ENCODE results near the gene ZNF135.

ZNF135 gene

DNA sequence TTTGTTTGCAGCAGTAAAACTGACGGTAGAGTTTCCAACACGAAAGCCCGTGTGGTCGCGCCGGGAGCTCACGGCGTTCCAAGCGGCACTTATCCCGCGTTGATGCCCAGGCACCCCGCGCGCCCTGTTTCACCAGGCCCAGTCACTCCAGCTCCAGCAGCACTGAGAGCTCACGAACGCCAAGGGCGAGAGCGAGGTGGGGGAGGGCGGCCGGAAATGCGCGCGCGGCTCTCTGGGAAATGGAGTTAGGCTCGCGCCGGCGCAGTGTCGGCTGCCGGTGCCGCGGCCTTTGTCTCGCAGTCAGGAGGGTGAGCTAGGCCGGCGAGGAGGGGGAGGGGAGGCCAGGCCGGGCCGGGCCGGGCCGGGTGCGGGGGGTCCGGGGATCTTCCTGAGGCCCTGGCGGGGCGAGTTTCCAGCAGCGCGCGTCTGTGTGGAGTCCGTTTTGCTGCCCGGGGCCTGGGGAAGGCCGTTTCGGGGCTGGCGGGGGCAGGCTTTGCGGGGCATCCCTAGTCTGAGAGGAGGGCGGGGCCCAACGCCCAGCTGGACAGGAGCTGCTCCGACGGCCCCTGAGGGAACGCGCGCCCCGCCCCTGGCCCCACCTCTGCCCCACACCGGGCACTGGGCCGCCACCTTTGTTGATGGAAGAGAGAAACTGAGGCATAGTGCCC, at the start of gene ZNF135:
Gene ZNF135 (plus strand): TSS at position 280 of the 668 bp plus-strand sequence. CDS start 721 bp downstream, outside the sequence.
- Histone ChIP-seq H3K4me3 (peak within 1 kb of the TSS; percentile 26 to 63 (median 51)), H3K27ac (peak within 1 kb of the TSS in 20 of 21 experiments; percentile 47 to 94 (median 88))

DNA sequence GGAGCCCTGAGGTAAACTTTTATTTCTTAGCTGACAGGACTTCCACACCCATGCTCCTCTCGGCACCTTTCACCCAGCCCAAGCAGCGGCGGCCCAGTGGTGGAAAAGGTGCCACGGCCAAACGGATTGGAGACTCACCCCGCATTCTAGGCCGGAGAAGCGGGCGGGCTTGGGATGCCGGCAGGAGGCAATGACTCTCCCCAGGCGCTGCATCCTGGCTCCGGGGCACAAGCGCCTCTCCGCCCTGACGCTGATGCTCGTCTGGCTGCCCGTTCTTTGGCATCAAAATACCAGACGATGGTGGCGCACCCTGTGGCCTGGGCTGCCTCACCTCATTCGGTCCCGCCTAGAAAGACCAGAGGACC, 49.8 kb upstream of the ZNF135 start:
- Histone ChIP-seq H3K4me3 (peak overlapping the region in 4 of 7 experiments; percentile 25 to 40 (median 40)), H3K27ac (peak overlapping the region in 6 of 21 experiments; percentile 4 to 79 (median 54))

DNA sequence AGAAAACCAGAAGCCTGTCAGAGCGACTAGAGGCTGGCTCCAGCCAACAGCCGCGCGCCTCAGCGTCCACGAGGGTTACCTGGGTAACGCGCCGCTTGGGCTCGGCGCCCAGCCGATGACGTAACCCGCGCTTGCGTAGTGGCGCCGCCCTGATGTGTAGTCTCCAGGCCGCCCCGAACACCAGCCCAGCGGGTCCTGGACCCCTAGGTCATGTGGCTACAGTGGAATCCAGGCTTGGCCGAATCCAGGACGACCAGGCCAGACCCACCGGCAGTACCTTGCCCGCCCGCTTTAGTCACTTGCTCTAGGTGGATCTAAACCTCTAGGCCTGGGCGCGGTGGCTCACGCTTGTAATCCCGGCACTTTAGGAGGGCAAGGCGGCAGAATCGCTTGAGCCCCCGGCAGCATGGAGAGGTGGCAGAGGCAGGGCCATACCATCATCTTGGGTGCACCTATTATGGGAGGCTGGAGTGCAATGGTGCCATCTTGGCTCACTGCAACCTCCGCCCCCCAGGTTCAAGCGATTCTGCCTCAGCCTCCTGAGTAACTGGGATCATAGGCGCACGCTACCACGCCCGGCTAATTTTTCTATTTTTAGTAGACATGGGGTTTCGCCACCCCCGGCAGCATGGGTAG, 49.3 kb upstream of the ZNF135 start:
- Histone ChIP-seq H3K4me3 (peak overlapping the region in 5 of 7 experiments; percentile 25 to 40 (median 39)), H3K27ac (peak overlapping the region in 11 of 21 experiments; percentile 4 to 79 (median 51))

GRCh38 chr19:58010507-58010906, 48.6 kb upstream of the ZNF135 start:
- peak overlapping the region in 2 of 7 experiments; percentile 39 to 40 for H3K4me3 ChIP-seq
- H3K27ac ChIP-seq, result peak overlapping the region in 1 of 21 experiments; percentile 79

DNA sequence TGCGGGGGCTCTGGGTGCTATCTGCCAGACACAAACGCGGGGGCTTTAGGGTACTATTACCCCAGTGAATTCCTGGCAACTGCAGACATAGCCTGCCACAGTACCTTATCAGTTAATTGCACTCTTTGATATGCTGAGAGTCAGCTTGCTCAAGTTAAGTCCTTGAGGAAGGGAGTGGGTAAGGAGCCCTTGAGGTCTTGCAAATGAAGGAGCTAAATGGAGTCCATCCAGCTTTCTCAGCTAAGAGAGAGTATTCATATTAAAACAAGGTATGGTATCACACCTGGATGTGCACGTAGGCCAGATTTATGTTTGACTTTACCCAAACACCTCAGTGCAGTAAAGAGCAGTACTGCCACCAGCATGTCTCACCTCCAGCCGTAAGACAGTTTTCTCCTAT, 44.9 kb upstream of the ZNF135 start:
- Histone ChIP-seq H3K4me3 (no peak overlapping the region), H3K27ac (no peak overlapping the region)

DNA sequence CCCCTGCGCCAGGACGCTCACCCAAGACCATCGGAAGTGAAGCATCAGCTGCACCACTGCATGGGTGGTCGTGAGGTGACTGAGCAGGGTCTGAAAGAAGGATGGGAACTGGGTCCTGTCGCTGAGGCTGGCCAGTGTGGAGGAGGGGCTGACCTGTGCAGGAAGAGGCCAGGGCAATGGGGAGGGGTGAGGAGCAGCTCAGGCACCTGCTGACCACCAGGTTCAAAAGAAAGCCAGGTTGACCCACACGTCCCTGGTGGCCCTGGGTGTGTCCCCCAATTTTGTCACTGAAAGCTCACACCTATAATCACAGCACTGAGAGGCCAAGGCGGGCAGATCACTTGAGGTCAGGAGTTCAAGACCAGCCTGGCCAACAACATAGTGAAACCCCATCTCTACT, 39.0 kb upstream of the ZNF135 start:
- H3K27ac ChIP-seq, result no peak overlapping the region
- no peak overlapping the region for H3K4me3 ChIP-seq

DNA sequence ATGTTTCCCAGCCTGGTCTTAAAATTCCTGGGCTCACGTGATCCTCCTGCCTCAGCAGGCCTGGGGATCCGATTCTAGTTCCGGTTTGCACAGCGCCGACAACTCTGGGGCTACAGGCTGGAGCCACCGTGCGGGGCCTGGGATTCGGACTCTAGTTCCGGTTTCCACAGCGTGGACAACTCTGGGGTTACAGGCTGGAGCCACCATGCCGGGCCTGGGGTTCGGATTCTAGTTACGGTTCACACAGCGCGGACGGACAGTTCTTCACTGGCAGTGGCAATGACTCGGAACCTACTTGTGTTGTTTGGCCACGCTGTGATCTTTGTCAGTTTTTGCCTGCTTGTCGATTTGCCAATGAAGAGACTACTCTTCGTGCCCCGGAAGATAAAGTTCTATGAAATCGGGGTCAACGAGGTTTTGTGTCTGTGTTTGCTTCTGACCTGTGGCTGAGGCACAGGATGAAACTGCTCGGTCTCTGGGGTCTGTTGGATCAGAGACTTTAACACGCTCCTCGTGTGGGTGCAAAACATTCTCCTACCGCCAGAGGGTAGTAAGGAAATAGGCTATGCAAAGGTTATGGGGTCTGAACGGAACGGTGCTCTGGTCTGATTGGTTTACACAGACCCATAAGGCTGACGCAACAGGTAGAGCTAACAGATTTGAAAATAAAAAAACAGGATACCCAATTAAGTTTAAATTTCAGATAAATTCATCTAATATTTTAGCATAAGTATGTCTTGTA, 37.4 kb upstream of the ZNF135 start:
- Histone ChIP-seq H3K27ac (no peak overlapping the region), H3K4me3 (no peak overlapping the region)

- H3K27ac ChIP-seq, result no peak overlapping the region
- no peak overlapping the region for H3K4me3 ChIP-seq
Measured at GRCh38 chr19:58022283-58022660, 36.8 kb upstream of the ZNF135 start.

DNA sequence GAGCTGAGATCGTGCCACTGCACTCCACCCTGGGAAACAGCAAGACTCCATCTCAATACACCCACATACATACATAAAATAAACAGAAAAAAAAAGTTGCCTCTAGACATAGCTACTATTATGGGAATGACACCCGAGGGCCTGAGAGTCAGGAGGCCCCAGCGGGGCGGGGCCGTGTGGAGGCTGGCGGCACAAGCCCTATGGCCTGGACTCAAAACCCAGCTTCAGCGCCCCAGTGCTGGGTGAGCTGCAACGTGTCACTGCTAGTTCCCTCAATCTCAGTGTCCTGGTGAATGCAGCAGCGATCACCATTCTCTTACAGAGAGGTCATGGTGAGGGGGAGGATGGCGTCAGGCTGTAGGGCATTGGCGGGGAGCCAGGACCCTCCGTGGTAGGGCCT, 34.4 kb upstream of the ZNF135 start:
- Histone ChIP-seq H3K4me3 (no peak overlapping the region), H3K27ac (no peak overlapping the region)

DNA sequence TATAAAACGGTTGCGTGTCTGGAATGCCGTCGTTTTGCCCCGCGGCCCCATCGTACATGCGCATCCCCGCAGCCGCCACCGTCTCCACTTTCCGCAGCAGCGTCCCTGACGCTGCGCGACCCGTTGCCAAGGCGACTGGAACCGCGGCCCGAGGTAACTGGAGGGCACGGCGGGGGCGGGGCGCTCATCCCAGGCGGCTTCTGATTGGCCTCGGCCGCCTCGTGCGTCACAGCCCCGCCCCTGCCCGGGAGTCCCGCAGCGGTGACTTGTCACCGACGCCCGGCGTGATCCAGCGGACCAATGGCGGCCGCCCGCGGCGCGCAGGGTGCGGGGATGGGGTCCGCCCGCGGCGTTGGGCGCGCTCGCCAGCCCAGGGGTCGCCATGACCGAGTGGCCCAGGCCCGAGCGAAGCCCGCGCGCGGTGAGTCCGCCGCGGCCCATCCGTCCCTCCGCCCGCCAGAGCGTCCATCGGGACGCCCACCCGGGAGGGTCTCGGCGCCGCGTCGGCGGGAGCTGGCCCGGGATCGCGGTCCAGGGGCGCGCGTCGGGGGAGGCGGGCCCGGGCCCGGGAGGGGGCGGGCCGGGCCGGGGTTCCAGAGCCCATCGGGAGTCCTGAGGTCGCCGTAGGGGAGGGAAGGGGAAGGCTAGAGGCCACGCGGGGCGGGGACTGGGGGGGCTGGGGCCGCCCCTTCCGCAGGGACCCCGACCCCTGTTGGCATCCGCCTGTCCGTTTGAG, 25.2 kb upstream of the ZNF135 start, which contains the start of gene ZSCAN1:
Gene ZSCAN1 (plus strand): TSS at position 285 of the 736 bp plus-strand sequence. CDS start 3,812 bp downstream, outside the sequence.
- peak within 1 kb of the TSS in 1 of 21 experiments; percentile 60 for H3K27ac ChIP-seq
- peak within 1 kb of the TSS in 4 of 7 experiments; percentile 1 to 38 (median 24) for H3K4me3 ChIP-seq

DNA sequence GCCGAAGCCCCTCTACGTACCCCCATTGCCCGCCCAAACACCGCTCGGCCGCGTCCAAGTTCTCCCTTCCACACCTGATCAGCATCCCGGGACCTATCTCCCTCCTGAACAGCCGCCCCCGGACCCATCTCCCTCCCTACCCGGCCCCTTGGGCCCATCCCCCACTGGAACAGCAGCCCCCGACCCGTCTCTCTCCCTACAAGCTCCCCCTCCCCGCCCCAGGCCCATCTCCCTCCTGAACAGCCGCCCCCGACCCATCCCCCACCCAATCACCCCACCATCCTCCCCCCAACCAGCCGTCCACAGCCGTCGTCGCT, 24.6 kb upstream of the ZNF135 start:
- peak overlapping the region in 1 of 21 experiments; percentile 60 for H3K27ac ChIP-seq
- peak overlapping the region in 3 of 7 experiments; percentile 1 to 38 (median 37) for H3K4me3 ChIP-seq

DNA sequence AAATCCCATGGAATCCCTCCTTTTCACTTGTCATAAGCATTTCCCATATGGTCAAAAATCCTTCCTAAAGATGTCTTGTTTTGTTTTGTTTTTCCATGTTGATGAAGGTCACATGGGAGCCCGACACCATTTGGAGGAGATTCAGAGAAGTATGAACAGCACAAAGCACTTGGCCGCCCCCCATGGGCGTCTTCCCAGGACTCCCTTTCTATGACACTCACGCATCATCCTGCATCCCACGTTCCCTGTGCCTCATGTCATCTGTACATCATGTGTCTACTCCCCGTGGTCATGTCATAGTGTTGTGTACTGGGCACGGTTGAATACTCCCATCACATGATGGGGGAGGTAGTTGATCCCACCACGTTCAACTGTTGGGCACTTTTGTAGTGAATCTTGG, 23.2 kb upstream of the ZNF135 start:
- H3K27ac ChIP-seq, result no peak overlapping the region

GRCh38 chr19:58037927-58038687, 21.0 kb upstream of the ZNF135 start:
- no peak overlapping the region for H3K4me3 ChIP-seq
- no peak overlapping the region for H3K27ac ChIP-seq

More for the DNA sequence above, 23.2 kb upstream of the ZNF135 start:
- H3K4me3 ChIP-seq, result no peak overlapping the region

- no peak overlapping the region for H3K27ac ChIP-seq
- no peak overlapping the region for H3K4me3 ChIP-seq
Measured at GRCh38 chr19:58038688-58039204, 20.3 kb upstream of the ZNF135 start.

GRCh38 chr19:58040751-58041525, 18.1 kb upstream of the ZNF135 start:
- Histone ChIP-seq H3K4me3 (no peak overlapping the region), H3K27ac (no peak overlapping the region)

DNA sequence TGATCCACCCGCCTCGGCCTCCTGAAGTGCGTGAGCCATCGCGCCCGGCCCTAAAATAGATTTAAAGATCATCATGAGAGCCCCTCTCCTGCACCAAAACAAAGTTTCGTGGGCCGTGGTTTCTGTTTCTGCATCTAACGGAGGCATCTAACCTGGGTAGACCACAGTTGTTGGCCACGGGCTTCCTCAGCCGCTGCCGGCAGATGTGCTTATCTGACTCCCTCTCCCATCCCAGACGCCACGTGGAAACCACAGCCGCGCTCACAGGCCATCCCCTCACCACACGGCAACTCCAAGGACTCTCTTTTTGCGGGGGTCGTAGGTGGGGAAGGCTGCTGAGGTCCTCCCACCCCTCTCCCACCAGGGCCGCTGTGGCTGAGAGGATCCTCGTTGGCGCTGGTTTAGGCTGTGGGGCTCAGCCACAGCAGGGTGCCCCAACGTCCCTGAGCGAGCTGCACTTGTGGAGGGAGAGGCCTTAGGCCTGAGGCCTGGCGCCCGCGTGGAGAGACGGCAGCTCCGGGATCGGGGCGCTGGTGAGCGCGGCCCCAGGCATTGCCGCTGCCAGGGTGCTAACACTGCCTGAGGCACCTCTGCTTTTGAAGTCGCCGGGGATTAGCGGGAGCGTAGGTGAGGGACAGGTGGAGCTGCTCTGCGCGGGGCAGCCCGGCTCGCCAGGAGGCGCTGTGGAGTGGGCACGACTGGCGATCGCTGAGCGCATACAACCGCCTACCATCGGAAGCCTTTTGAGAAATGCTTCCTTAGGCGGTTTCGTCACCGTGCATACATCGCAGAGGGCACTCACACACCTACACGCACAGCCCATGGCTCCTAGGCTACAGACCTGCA, 16.4 kb upstream of the ZNF135 start:
- Histone ChIP-seq H3K27ac (no peak overlapping the region), H3K4me3 (no peak overlapping the region)

GRCh38 chr19:58044391-58044790, 14.7 kb upstream of the ZNF135 start:
- Histone ChIP-seq H3K27ac (no peak overlapping the region), H3K4me3 (no peak overlapping the region)

Data from skin epidermis (tissue), 12 donors.